DMS 273 treated with DMSO at 0.1 percent for 48 hours (cell line): ENCODE data around the gene XRN2.

Experiments
- DNase-seq: peaks from one replicate; lab custom pipeline; 2025; lab: John Stamatoyannopoulos, UW

The XRN2 gene

DNA sequence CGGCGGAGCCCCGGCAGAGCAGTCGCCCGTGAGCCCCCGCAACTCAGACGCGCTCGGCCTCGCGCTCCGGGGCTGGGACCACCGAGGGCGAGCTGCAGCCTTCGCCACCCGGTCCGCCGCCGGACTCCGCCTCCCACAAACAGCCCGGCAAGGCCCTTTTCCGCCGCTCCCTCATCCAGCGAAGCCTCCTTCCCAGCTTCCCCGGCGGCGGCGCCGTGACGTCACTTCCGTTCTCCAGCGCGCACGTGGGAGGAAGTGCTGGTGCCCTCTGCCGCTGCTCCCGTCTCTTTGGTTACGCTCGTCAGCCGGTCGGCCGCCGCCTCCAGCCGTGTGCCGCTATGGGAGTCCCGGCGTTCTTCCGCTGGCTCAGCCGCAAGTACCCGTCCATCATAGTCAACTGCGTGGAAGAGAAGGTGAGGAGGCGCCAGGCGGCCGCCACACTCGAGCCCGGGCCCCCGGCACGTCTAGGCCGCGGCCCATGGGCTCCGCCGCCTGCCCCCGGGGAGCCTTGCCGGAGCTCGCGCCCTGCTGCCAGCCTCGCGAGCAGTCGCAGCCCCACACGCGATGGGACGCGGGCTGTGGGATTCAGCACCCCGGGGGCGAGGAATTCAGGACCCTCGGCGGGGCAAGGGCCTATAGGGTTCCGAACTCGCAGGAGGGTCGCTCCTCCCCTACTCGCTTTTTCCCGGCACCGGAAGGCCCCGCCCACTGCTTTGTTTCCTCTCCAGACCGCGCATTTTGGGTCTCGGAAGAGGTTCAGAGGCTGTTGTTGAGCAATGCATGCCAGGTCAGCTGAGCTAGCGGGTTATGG lies at the start of gene XRN2:
Gene XRN2, plus strand, starts transcription at position 271 of the 811 bp plus-strand sequence. Its CDS starts 68 bp downstream, at position 339.
- peak; percentile 88 for DNase-seq

DNA sequence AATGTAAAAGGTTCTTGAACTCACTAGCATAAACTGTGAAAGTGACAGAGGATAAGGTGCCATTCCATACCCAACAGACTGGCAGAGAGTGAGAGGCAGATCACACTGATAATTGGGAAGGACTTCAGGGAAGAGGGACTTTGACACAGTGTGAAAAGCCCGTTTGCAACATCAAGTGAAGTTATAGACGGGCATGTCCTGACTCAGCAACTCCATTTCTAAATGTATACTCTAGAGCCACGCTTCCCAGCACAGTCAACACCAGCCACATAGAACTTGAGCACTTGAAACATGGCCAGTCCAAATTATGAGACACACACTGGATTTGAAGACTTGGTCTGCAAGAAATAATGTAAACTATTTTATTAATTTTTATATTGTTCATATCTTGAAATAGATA lies 45.9 kb upstream of the XRN2 start:
- DNase-seq = no peak

DNA sequence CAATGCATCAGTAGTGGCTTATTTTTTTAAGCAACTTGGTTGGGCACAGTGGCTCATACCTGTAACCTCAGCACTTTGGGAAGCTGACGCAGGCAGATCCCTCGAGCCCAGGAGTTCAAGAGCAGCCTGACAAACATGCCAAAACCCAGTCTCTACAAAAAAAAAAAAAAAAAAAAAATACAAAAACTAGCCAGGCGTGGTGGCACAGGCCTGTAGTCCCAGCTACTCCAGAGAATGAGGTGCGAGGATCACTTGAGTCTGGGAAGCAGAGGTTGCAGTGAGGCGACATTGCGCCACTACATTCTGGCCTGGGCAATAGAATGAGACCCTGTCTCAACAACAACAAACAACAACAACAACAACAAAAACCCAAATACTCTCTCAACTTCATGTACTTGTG lies 44.7 kb upstream of the XRN2 start:
- DNase-seq = no peak

GRCh38 chr20:21259346-21259745 lies 43.8 kb upstream of the XRN2 start:
- DNase-seq = no peak

DNA sequence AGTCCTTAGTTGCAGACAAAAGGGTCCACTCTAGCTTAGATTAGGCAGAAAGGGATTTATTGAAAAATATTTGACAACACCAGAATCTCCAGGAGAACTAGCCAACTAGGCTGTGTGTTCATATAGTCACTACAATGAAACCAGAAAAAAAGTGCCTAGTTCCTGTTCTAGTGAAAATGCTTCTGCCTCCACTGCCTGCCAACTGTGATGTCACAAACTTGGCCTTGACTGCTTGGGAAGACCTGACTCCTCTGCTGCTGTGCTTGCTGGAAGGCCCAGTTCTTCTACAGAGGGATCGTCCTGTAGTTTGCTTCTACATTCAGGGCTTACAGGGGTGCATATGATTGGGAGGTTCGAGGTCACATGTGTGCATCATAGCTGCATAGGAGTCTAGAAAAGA lies 40.3 kb upstream of the XRN2 start:
- no peak for DNase-seq

DNA sequence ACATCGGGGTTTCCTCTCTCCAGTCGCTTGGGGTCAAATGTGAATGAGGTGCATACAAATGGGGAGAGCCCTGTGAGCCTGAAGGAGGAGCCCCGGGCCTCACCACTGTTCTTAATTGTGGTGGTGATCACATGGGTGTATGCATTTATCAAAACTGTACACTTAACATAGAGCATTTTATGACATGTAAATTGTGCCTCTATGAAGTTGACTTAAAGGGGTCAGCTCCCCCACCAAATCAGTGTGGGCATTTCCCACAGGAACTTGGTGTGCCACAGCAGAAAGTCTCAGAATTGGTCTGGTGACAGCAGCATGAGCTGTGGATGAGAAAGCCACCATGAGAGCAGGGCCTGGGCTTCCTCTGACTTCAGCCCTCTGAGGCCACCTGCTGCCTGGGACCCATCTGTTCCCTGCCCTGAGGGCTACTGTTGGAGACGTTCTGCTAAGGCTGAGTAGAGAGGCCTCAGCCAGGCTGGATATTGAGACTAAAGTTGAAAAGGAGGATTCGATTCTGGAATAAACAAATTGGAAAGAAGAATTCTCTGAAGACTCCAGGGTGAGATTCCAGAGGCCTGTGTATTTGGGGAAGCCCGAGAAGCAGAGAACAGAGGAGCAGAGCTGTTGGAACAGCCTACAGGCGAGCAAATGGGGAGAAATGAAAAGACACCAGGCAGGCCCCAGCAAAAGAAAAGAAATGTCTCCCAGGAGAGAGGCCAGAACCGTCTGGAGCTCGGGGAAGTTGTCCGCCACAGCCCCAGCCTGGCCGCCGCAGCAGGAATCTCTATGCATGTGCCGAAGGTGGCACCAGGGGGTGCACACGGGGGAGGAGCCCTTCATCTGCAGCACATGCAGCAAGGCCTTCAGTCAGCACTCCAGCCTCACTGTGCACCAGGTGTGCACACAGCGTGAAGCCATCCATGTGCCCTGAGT lies 37.6 kb upstream of the XRN2 start:
- no peak for DNase-seq

GRCh38 chr20:21266191-21266536 lies 37.0 kb upstream of the XRN2 start:
- DNase-seq = no peak

DNA sequence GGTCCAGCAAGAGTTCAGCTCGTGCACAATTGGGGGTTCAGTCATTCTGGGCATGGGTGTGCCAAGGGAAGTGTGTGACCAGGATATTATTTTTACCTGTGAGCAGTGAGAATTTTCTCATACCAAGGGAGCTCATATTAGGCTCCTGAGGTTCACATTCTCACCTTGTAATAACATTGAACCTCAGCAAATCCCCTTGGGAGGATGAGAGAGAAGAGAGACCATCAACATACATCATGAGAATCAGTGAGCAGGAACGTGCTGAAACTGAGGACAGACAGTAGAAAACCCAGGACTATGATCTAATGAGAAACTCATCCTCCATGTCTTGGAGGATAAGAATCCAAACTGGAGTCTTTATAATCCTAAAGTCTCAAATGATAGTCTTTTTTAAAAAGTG lies 33.4 kb upstream of the XRN2 start:
- DNase-seq = no peak

GRCh38 chr20:21270806-21271205 lies 32.3 kb upstream of the XRN2 start:
- no peak for DNase-seq

DNA sequence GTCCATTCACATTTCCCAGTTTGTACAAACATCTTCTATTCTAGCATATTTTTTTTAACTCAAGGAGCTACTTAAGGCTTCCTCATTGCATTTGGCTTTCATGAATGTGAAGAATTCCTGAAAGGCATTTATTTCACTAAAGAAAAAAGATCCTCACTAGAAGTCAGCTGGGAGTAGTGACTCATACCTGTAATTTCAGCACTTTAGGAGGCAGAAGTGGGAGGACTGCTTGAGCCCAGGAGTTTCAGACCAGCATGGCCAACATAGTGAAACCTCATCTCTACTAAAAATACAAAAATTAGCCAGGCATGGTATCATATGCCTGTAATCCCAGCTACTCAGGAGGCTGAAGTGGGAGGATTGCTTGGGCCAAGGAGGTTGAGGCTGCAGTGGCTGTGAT lies 30.9 kb upstream of the XRN2 start:
- no peak for DNase-seq

DNA sequence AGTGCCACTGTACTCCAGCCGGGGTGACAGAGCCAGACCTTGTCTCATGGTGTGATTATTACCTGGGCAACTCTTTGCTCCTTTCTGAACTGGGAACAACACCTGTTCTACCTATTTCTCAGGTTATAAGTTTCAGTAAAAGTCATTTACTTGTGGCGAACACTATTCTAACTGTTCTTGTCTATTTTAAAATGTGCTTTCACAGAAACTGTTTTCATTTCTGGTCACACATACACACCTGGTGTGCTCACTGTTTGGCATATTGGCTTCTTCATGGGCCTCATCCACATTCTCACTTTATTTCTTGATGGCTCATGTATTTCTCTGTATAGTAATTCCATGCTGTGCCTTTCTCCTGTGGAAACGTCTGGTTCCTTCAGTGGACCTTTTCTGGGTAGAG lies 30.5 kb upstream of the XRN2 start:
- no peak for DNase-seq

DNA sequence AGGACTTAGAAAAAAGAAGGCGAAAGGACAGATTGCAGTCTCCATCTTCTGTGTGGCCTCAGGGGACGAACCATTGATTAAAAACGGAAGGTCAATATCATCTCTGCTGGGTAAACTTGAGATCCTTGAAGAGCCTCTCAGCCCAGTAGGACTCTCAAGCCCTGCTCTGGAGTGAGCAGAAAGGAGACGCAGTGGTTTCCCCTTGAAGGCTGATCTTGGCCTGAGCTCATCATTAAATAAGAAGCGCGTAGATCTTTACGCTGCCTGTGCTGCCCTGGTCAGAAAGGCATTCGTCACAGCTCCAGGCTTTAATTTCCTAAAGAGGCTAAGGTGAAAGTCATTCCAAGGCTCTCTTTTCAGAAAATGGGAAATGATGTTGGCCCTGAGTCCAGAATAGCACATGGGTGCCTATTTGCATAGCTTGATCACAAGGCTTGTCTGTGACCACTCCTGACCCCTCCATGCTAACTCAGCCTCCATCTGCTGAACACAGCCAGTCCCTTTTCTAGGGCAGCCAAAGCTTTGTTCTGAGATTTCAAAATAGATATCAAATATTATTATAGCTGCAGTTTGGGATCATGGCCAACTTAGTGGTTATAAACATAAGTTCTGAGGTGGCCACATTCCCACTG lies 29.3 kb upstream of the XRN2 start:
- no peak for DNase-seq

DNA sequence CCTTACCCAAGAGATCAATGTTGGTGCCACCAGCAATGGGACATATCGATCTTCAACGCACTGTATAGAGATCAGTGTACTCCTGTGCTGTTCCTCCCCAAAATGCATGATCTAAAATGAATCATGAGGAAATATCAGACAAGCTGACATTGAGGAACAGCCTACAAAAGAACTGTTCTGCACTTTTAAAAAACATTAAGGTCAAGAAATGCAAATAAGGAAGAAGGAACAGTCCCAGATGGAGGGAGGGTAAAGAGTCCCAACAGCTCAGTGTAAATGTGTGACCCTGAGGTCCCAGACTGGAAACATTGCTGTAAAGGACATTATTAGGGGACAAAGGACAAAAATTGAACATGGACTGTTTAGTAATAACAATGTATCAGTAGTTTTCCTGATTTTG lies 24.3 kb upstream of the XRN2 start:
- DNase-seq = no peak

DNA sequence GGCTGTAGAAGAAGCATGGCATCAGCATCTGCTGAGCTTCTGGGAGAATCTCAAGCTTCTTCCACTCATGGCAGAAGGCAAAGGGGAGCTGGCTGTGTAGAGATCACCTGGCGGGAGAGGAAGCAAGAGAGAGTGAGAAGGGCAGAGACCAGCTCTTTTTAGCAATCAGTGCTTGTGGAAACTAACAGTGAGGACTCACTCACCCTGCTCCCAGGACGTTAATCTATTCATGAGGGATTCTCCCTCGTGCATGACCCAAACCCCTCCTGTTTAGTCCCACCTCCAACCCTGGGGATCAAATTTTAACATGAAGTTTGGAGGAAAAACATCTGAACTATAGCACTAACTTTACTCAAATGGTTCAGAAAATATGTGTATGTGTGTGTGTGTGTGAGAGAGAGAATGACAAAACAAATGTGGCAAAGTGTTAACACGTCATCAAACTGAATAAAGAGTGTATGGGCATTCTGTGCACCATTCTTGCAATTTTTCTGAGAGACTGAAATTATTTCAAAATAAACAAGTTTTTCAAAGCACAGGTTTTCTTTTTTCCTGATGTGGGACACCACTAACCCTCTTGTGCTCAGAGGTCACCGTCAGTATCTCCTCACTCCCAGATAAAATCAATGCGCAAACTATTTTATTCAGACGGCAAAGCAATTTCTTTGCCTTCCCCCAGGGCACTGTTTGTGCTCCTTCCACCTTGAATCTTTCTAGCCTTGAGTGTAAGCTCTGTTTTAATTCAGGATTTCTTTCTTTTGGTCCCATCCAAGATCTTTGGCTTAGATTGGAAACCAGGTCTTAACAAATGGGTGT lies 23.2 kb upstream of the XRN2 start:
- DNase-seq = no peak

DNA sequence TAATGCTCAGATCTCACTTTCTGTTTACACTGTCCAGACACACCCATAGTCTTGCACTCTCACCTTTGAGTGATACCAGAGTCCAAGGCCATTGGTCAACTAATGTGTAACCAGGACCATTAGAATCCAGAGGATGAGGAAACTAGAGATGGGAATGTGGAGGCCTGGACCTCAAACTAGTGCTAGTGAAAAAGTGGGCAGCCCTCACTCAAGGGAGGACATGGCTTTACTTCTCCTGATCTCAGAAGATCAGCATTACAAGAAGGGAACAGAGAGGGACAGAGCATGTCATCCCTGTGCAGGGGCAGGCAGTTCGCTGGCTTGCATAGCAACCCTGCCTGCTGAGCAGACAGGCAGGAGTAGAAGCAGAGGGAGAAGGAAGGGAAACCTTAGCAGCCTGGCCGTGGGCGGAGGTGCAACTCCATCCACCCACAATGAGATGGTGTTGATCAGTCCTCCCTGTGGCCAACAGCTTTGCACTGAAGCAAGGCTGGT lies 22.6 kb upstream of the XRN2 start:
- no peak for DNase-seq

DNA sequence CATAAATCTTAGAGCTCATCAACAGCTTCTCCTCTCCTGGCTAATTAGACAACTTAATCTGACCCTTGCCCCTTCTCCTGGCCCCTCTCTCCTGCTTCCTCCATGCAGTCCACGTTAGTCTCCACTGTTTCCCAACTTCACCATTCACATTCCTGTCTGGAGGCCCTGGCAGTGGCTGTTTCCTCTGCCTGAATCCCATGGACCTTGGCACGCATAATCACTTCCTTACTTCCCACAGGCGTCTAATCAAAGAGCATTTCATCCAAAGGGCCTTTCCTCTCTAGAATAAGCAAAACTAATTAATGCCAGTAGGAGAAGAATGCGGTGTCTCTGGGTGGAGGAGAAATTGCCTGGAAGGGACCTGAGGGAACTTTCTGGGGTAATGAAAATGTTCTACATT lies 16.4 kb upstream of the XRN2 start:
- no peak for DNase-seq

GRCh38 chr20:21288587-21289370 lies 14.4 kb upstream of the XRN2 start:
- no peak for DNase-seq

DNA sequence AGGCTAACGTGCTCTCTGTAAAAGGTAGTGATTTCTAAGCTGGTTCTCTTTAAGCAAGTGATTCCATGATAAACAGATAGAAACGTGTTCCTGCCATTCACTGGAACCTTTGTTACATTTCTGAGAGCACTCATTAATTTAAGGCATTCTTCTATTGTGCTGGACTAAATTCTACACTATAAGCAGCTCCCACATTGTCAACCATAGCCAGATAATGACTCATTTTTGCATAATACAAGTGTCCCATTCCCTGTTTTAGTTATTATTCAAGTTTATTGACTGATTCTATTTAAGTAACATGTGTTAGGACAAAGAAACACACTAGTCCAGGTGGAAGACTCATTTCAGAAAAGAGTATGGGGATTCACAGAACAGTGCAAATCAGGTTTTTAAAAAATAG lies 13.5 kb upstream of the XRN2 start:
- DNase-seq = no peak

DNA sequence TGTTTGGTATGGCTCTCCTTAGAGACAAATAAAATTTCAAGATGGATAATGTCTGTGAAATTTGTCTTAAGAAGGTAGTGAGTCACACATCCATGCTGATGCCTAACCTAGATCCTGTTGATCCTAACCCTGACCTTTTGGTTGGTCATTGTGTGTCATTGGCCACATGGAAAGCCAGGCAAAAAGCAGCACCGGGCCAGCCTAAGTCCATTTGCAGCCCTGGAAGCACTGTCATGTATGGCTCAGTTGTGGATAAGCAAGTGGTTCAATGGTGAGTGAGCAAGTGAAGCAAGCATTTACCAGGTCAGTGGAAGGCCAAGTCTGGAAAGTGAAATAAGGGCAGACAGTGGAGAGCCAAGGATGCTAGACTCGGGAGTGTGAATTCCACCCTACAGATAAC lies 12.1 kb upstream of the XRN2 start:
- DNase-seq = no peak

DNA sequence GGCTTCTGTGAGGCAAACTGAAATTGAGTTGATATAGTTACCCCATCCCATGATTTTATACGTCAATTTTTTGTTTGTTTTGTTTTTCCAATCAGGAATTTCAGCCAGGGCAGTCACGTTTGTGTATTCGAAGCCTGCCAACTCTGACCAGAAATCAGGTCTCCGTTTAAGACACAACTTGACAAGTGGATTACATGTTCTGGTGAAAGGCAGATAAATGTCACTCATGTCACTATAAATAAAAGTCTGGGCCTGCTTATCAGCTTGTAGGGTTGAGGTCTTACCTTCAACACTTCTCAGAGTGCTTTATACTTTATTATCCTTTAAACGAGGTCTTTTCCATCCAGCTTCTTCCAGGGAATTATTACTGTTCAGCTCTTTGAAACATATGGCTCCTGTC lies 8.4 kb upstream of the XRN2 start:
- no peak for DNase-seq
